ENCODE data around the gene LRRC73. TPM values are rescaled to one million over a fixed set of nuclear protein-coding genes. Genes with fewer than 3 reads are reported as not detected.

The LRRC73 gene
- total RNA-seq, 1 experiment from 2014 or later, result 0.55 TPM

DNA sequence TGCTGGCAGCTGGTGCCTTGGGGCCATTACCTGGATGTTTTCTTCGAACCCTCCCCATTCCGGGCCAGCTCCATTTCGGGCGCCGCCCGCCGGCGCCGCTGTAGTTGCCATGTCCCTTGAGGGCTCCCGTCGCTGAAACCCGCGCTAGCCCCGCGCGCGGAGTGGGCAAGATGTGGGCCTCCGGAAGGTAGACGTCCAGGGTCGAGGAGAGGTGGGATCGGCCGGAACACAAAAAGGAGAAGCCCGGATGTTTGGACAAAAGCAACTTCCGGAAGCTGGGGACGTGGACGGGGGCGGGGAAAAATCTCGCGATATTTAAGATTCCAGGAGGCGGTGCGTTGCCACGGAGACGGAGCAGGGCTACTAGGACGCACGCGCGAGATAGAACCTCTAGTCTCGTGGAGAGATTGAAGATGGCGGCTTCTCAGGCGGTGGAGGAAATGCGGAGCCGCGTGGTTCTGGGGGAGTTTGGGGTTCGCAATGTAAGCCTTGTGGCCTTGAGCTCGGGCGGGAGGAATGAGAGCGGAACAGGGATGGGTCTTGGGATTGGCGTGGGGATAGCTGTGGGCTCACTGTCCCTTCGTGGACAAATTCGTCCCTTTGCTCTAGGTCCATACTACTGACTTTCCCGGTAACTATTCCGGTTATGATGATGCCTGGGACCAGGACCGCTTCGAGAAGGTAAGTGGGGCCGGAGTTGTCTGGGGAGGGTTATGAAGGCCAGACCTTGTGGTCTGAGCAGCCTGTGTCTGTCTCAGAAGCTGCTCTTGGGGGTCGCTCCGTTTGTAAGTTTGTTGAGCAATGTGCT lies 6.8 kb upstream of the LRRC73 start, which contains the start of the genes POLR1C and YIPF3:
POLR1C (plus strand) TSS at position 393 of the 808 bp plus-strand sequence; CDS start at position 414, 21 bp downstream.
YIPF3 (minus strand) TSS at position 230 of the 808 bp plus-strand sequence; CDS start at position 111, 119 bp downstream.
- POLR2A ChIA-PET (ENCODE audit: unreplicated experiment), result no interaction called here

DNA sequence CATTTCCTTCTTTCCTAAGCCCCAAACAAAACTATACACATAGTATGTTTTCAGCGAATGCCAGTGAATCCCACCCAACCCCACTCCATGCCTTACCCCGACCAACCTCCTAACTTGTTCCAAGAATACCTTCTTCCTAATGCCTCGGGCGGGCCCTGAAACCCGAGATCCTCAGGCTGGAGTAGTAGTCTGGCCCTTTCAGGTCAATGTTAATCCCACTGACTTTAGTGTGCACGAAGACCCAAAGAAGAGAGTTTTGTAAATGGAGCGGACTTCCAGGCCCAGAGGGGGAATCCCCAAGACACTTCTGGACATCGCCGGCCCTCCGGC lies 6.2 kb upstream of the LRRC73 start:
- Histone ChIP-seq H3K36me3 (ENCODE audit: low read depth) (peaks cover 35% of the 10 kb centered on the region), H3K9me3 (ENCODE audit: insufficient read depth, low read depth) (no peaks in the 10 kb centered on the region), H3K27ac (peak overlapping the region; percentile 34; the same call in 1 of the 2 replicates), H2AFZ (peak overlapping the region; percentile 87), H3K9me2 (ENCODE audit: insufficient read depth) (no peaks in the 10 kb centered on the region), H3K4me2 (peak overlapping the region; percentile 92), H3K27me3 (ENCODE audit: insufficient read depth, low read depth) (no peaks in the 10 kb centered on the region), H3K79me2 (ENCODE audit: low read depth) (peaks cover 55% of the 10 kb centered on the region), H3K4me1 (replicated peaks; ENCODE audit: insufficient read depth) (peaks cover 21% of the 10 kb centered on the region), H3F3A (ENCODE audit: insufficient read depth, low read depth) (peaks cover 39% of the 10 kb centered on the region), H4K20me1 (ENCODE audit: insufficient read depth) (peaks cover 27% of the 10 kb centered on the region), H3K4me3 (peak overlapping the region; percentile 84)
- CTCF ChIA-PET, result no interaction called here
- BruUV-seq (replicated peaks), result TSS peak; percentile 56
- DNase-seq, result no peak
- POLR2A ChIA-PET (ENCODE audit: unreplicated experiment), result no interaction called here
- intact Hi-C loops (cut with micrococcal nuclease; ENCODE audit: unreplicated experiment), result no loop called here
- no peak for TF ChIP-seq EZH2 (IDR thresholded peaks at IDR 0.05; ENCODE audit: low read depth)
- TF ChIP-seq, protein P1, sequence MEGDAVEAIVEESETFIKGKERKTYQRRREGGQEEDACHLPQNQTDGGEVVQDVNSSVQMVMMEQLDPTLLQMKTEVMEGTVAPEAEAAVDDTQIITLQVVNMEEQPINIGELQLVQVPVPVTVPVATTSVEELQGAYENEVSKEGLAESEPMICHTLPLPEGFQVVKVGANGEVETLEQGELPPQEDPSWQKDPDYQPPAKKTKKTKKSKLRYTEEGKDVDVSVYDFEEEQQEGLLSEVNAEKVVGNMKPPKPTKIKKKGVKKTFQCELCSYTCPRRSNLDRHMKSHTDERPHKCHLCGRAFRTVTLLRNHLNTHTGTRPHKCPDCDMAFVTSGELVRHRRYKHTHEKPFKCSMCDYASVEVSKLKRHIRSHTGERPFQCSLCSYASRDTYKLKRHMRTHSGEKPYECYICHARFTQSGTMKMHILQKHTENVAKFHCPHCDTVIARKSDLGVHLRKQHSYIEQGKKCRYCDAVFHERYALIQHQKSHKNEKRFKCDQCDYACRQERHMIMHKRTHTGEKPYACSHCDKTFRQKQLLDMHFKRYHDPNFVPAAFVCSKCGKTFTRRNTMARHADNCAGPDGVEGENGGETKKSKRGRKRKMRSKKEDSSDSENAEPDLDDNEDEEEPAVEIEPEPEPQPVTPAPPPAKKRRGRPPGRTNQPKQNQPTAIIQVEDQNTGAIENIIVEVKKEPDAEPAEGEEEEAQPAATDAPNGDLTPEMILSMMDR (conservative IDR thresholded peaks at IDR 0.05), result no peak

More for the DNA sequence above, 6.8 kb upstream of the LRRC73 start, which contains the start of the genes POLR1C and YIPF3:
- no peaks in the 10 kb centered on the region for H3K9me2 ChIP-seq (ENCODE audit: insufficient read depth)
- intact Hi-C loops (cut with micrococcal nuclease; ENCODE audit: unreplicated experiment), result no loop called here
- CTCF ChIA-PET, result no interaction called here
- TF ChIP-seq, protein P1 (conservative IDR thresholded peaks at IDR 0.05), result no peak
- DNase-seq, result peak; percentile 92 to 95
- H3F3A ChIP-seq (ENCODE audit: insufficient read depth, low read depth), result peaks cover 39% of the 10 kb centered on the region
- H3K79me2 ChIP-seq (ENCODE audit: low read depth), result peaks cover 55% of the 10 kb centered on the region
- H3K27ac ChIP-seq, result peak within 1 kb of the TSS; percentile 34
- H2AFZ ChIP-seq, result peak within 1 kb of the TSS; percentile 87
- peak within 1 kb of the TSS; percentile 98 for H3K4me2 ChIP-seq
- peaks cover 21% of the 10 kb centered on the region for H3K4me1 ChIP-seq (replicated peaks; ENCODE audit: insufficient read depth)
- no peaks in the 10 kb centered on the region for H3K27me3 ChIP-seq (ENCODE audit: insufficient read depth, low read depth)
- H3K9me3 ChIP-seq (ENCODE audit: insufficient read depth, low read depth), result no peaks in the 10 kb centered on the region
- TSS peak; percentile 40 for BruUV-seq (replicated peaks)
- H3K36me3 ChIP-seq (ENCODE audit: low read depth), result peaks cover 37% of the 10 kb centered on the region
- peaks cover 27% of the 10 kb centered on the region for H4K20me1 ChIP-seq (ENCODE audit: insufficient read depth)
- peak within 1 kb of the TSS; percentile 84 for H3K4me3 ChIP-seq

DNA sequence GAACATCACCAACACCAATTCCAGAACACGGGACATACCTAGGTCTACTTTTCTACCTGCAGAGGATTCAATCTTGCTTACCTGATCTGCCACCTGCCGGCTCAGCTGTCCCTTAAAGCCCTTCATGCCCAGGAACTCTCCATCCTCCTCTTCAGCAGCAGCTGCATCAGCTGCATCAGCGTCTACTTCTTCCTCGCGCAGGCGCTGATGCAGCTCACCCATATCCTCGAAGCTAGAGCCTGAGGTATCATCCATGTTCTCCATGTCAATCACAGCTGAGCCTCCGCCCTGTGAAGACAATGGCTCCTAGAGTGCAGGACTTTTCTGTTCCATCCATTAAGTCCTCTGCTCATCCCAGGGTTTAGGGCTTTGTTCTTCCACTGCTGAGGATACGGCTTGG lies 5.7 kb upstream of the LRRC73 start:
- intact Hi-C loops (cut with micrococcal nuclease; ENCODE audit: unreplicated experiment), result no loop called here

More for the DNA sequence above, 5.7 kb upstream of the LRRC73 start:
- Histone ChIP-seq H3K4me2 (peak overlapping the region; percentile 92), H3K9me2 (ENCODE audit: insufficient read depth) (no peaks in the 10 kb centered on the region), H3K9me3 (ENCODE audit: insufficient read depth, low read depth) (no peaks in the 10 kb centered on the region), H3F3A (ENCODE audit: insufficient read depth, low read depth) (peaks cover 39% of the 10 kb centered on the region), H3K36me3 (ENCODE audit: low read depth) (peaks cover 30% of the 10 kb centered on the region), H3K27me3 (ENCODE audit: insufficient read depth, low read depth) (no peaks in the 10 kb centered on the region), H2AFZ (no peak overlapping the region), H3K4me1 (replicated peaks; ENCODE audit: insufficient read depth) (peaks cover 21% of the 10 kb centered on the region), H4K20me1 (ENCODE audit: insufficient read depth) (peaks cover 27% of the 10 kb centered on the region), H3K79me2 (ENCODE audit: low read depth) (peaks cover 55% of the 10 kb centered on the region), H3K27ac (no peak overlapping the region), H3K4me3 (peak overlapping the region; percentile 84)
- no TSS peak for BruUV-seq (replicated peaks)
- POLR2A ChIA-PET (ENCODE audit: unreplicated experiment), result no interaction called here
- DNase-seq, result no peak
- CTCF ChIA-PET, result interaction anchor here (0.5 kb wide), 1 partner anchor 722 kb away, joined by 3 read pairs; no protein-coding TSS in a partner anchor
- TF ChIP-seq, protein P1 (conservative IDR thresholded peaks at IDR 0.05), result no peak
- TF ChIP-seq EZH2 (IDR thresholded peaks at IDR 0.05; ENCODE audit: low read depth), result no peak

Measured in PC-9 (cell line).